ENCODE results near the gene CLIP3.
A peak's percentile ranks its signal among the peaks of the same experiment; 100 is the strongest.
"Not testable (repeated sequence)": the region's sequence is repeated elsewhere in the genome, so short reads cannot be mapped to it uniquely, and the experiment has no call there.

CLIP3 gene

GRCh38 chr19:36008336-36008978 lies 24.2 kb downstream of the CLIP3 start, which contains the start of gene SYNE4:
TSS of gene SYNE4 (minus strand) at chr19:36008813. CDS start at chr19:36008681, 132 bp downstream.
- no peak for DNase-seq

GRCh38 chr19:36006955-36007354 lies 25.7 kb downstream of the CLIP3 start:
- DNase-seq: no peak

GRCh38 chr19:36003284-36003683 lies 29.4 kb downstream of the CLIP3 start:
- no peak for DNase-seq

GRCh38 chr19:36001605-36002004 lies 31.1 kb downstream of the CLIP3 start:
- DNase-seq: no peak

GRCh38 chr19:35996777-35997176 lies 35.9 kb downstream of the CLIP3 start:
- no peak for DNase-seq

GRCh38 chr19:35995048-35995993 lies 37.4 kb downstream of the CLIP3 start, which contains the start of gene SDHAF1:
TSS of gene SDHAF1 (plus strand) at chr19:35995188. CDS start at chr19:35995275, 87 bp downstream.
- DNase-seq: peak; percentile 92

GRCh38 chr19:35993923-35994598 lies 38.6 kb downstream of the CLIP3 start:
- DNase-seq: no peak

GRCh38 chr19:35992907-35993765 lies 39.5 kb downstream of the CLIP3 start:
- no peak for DNase-seq

- no peak for DNase-seq
Measured at GRCh38 chr19:35991731-35992450, 40.8 kb downstream of the CLIP3 start.

GRCh38 chr19:35990771-35991730 lies 41.6 kb downstream of the CLIP3 start:
- no peak for DNase-seq

GRCh38 chr19:35990156-35990555 lies 42.5 kb downstream of the CLIP3 start:
- no peak for DNase-seq

- DNase-seq: no peak
Measured at GRCh38 chr19:35988824-35989223, 43.8 kb downstream of the CLIP3 start.

GRCh38 chr19:35987571-35987896 lies 45.1 kb downstream of the CLIP3 start:
- no peak for DNase-seq

- peak; percentile 9 for DNase-seq
Measured at GRCh38 chr19:35986664-35987570, 45.8 kb downstream of the CLIP3 start.

GRCh38 chr19:35986111-35986510 lies 46.6 kb downstream of the CLIP3 start:
- no peak for DNase-seq

- DNase-seq: no peak
Measured at GRCh38 chr19:35983177-35983576, 49.5 kb downstream of the CLIP3 start.

GRCh38 chr19:35980997-35981396 lies 51.7 kb downstream of the CLIP3 start:
- DNase-seq: not testable (repeated sequence)

GRCh38 chr19:35978832-35979365 lies 53.8 kb downstream of the CLIP3 start:
- no peak for DNase-seq

- DNase-seq: no peak
Measured at GRCh38 chr19:35978271-35978670, 54.4 kb downstream of the CLIP3 start.

All from fibroblast of skin of back (primary cell).